Eye (tissue), 1 donor: Measurements from ENCODE around the gene SMYD4.

Source experiments
- DNase-seq: peaks from one replicate; pipeline ENCODE4 v3.0.0-alpha.2; 2015

The SMYD4 gene

GRCh38 chr17:1729966-1730325, 99.8 kb downstream of the SMYD4 start:
- DNase-seq, result no peak
